Stimulated activated CD4-positive, alpha-beta T cell treated with anti-CD3 and anti-CD28 coated beads, Interleukin-1b, Interleukin-23, amount 100 ng/mL, for 48 hours (primary cell): Measurements from ENCODE around the gene SPINT2.

ENCODE experiments used
- DNase-seq: peaks from one replicate; pipeline ENCODE4 v3.0.0-alpha.2; 2020

The SPINT2 gene

GRCh38 chr19:38303517-38304351, 39.4 kb downstream of the SPINT2 start, which contains the start of gene C19orf33:
C19orf33 (plus strand) TSS chr19:38304251; CDS start chr19:38304262, 11 bp downstream.
- no peak for DNase-seq

- no peak for DNase-seq
Measured at GRCh38 chr19:38304352-38304865, 40.0 kb downstream of the SPINT2 start.

GRCh38 chr19:38304866-38305429, 40.6 kb downstream of the SPINT2 start:
- DNase-seq, result no peak

GRCh38 chr19:38306236-38306635, 41.9 kb downstream of the SPINT2 start:
- no peak for DNase-seq

GRCh38 chr19:38307076-38307475, 42.7 kb downstream of the SPINT2 start:
- no peak for DNase-seq

- DNase-seq, result no peak
Measured at GRCh38 chr19:38307597-38307996, 43.2 kb downstream of the SPINT2 start.

GRCh38 chr19:38308006-38308766, 43.8 kb downstream of the SPINT2 start:
- no peak for DNase-seq

- DNase-seq, result no peak
Measured at GRCh38 chr19:38308926-38309614, 44.7 kb downstream of the SPINT2 start.

- DNase-seq, result no peak
Measured at GRCh38 chr19:38309615-38310278, 45.4 kb downstream of the SPINT2 start.

- no peak for DNase-seq
Measured at GRCh38 chr19:38310279-38310670, 45.9 kb downstream of the SPINT2 start.

GRCh38 chr19:38310986-38311385, 46.6 kb downstream of the SPINT2 start:
- DNase-seq, result no peak

- DNase-seq, result peak; percentile 97
Measured at GRCh38 chr19:38315657-38316476, 51.5 kb downstream of the SPINT2 start, which contains the start of gene YIF1B. YIF1B (minus strand) TSS chr19:38315947; CDS start chr19:38315917, 30 bp downstream.

- DNase-seq, result no peak
Measured at GRCh38 chr19:38316477-38317067, 52.2 kb downstream of the SPINT2 start.

GRCh38 chr19:38317104-38317612, 52.8 kb downstream of the SPINT2 start:
- DNase-seq, result no peak

- DNase-seq, result no peak
Measured at GRCh38 chr19:38318660-38319059, 54.3 kb downstream of the SPINT2 start.

GRCh38 chr19:38319421-38320258, 55.3 kb downstream of the SPINT2 start, which contains the start of gene KCNK6:
KCNK6 (plus strand) TSS chr19:38319845; CDS start chr19:38319951, 106 bp downstream.
- peak; percentile 35 for DNase-seq

- DNase-seq, result no peak
Measured at GRCh38 chr19:38320969-38321339, 56.6 kb downstream of the SPINT2 start.

GRCh38 chr19:38321646-38322196, 57.3 kb downstream of the SPINT2 start:
- DNase-seq, result no peak

GRCh38 chr19:38323291-38323690, 58.9 kb downstream of the SPINT2 start:
- no peak for DNase-seq
